ENCODE data around the gene EPB42. TPM values are rescaled to one million over a fixed set of nuclear protein-coding genes. Genes with fewer than 3 reads are reported as not detected.

The EPB42 gene
- not detected in 5 replicates for total RNA-seq (2022; extraction: Qiagen RNA extraction; ENCODE audit: low read depth)

DNA sequence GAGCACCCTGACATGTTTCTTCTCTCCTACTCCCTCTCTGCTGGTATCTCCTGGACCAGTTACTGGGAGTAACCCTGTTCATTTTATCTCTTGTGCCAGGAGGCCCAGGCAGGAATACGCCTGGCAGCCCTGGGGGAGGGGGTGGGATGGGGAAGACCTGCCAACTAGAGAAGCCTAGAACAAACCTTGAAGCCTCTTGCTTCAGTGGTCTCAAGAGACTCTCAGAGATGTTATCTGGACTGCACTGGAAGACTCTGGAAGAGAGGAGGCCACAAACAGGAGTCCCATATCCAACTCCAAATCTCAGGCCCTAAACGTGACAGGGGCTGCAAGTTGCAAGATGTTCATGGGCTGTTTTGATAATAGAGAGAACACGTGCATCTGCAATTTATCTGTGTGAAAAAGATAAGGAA is at the start of gene EPB42:
TSS of gene EPB42 (minus strand) at position 28 of the 413 bp plus-strand sequence. CDS start 193 bp downstream, outside the sequence.

DNA sequence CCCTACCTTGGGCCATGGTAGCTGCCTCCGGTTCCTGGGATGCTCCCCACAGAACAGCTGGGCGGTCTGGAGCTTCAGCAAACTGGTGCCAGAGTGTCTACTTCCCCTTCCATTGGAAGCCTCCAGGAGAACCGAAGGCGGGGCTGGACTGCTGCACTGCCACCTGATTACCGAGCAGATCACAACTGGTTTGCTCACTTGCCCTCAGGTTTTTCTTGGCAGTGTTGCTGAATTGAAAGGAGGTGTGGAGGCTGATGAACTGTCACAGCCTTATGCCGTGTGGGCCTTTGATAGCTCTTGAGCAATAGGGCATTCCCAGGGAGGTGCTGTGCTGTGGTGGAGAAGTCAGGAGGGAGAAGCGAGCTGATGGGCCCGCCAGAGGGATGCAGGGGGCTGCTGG is 46.0 kb upstream of the EPB42 start, which contains the start of gene TGM5:
TSS of gene TGM5 (minus strand) at position 95 of the 400 bp plus-strand sequence. CDS start at position 16, 79 bp downstream.

DNA sequence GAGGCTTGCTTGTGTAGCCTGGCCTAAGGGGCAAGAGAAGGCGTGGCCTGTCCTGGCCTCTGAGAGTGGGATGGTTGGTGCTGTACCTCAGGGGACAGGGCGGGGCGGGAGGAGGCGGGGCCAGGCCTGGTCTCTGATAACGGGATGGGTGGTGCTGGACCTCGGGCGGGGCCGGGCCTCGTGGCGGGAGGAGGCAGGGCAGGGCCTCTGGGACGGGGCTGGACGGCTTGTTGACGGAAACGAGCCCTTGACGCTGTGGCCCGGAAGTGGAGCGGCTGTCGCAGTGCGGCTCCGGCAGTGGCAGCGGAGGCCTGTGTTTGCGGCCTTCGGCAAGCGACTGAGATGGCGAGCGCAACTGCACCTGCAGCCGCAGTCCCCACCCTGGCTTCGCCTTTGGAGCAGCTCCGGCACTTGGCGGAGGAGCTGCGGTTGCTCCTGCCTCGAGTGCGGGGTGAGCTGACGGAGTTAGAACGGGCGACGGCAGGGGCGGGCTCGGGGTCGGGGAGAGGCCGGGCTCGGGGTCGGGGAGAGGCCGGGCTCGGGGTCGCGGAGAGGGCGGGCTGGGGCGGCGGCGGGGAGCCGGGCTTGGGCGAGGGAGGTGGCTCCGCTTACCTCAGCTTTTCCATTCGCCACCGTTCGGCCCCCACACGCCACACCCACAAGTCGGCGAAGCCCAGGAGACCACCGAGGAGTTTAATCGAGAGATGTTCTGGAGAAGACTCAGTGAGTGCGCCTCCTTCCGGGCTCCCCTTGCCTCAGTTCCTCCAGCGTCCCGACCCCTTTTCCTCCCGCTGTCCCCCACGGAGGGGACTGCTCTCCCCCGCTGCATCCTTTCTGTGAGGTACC is 35.4 kb downstream of the EPB42 start, which contains the start of gene CCNDBP1:
TSS of gene CCNDBP1 (plus strand) at position 247 of the 846 bp plus-strand sequence. CDS start at position 343, 96 bp downstream.

Other genes starting within 250 kb of the EPB42 start
- gene UBR1, start 115.0 kb downstream of the EPB42 start, total RNA-seq (2022; extraction: Qiagen RNA extraction; ENCODE audit: low read depth), result 4.3 to 5.5 TPM (median 4.4 TPM) in 5 replicates
- gene TMEM62, start 87.4 kb downstream of the EPB42 start, total RNA-seq (2022; extraction: Qiagen RNA extraction; ENCODE audit: low read depth), result 5.8 to 9.7 TPM (median 8.0 TPM) in 5 replicates
- 23.4 to 31.0 TPM (median 25.4 TPM) in 5 replicates for gene CCNDBP1, start 35.6 kb downstream of the EPB42 start, total RNA-seq (2022; extraction: Qiagen RNA extraction; ENCODE audit: low read depth)
- gene TGM5, start 45.9 kb upstream of the EPB42 start, total RNA-seq (2022; extraction: Qiagen RNA extraction; ENCODE audit: low read depth), result not detected in 5 replicates
- gene TGM7, start 81.2 kb upstream of the EPB42 start, total RNA-seq (2022; extraction: Qiagen RNA extraction; ENCODE audit: low read depth), result not detected in 5 replicates
- gene LCMT2, start 109.6 kb upstream of the EPB42 start, total RNA-seq (2022; extraction: Qiagen RNA extraction; ENCODE audit: low read depth), result 5.7 to 8.2 TPM (median 7.4 TPM) in 5 replicates
- 7.1 to 12.5 TPM (median 9.3 TPM) in 5 replicates for gene ZSCAN29, start 150.0 kb upstream of the EPB42 start, total RNA-seq (2022; extraction: Qiagen RNA extraction; ENCODE audit: low read depth)
- gene TUBGCP4, start 150.1 kb upstream of the EPB42 start, total RNA-seq (2022; extraction: Qiagen RNA extraction; ENCODE audit: low read depth), result 4.1 to 8.3 TPM (median 6.6 TPM) in 5 replicates

All from A549 treated with ZK216348 at 1 μM for 4 hours (cell line).